Fibroblast of lung (primary cell): ENCODE measurements around the gene MRPL4. TPM values are rescaled to one million over a fixed set of nuclear protein-coding genes. Genes with fewer than 3 reads are reported as not detected.
"Not testable (repeated sequence)": the region's sequence is repeated elsewhere in the genome, so short reads cannot be mapped to it uniquely, and the experiment has no call there.

Source experiments
- DNase-seq, 2 donors: peaks; one replicate each; pipeline versions ENCODE4 v3.0.0 to v3.0.0-alpha.2; 2010; ENCODE audit warnings: low read depth in 2 of 2
- H2AFZ ChIP-seq: 2 replicates; pipeline ENCODE4 v1.5.1; 2012; ENCODE audit warnings: low read length, control low read depth, inconsistent platforms
- H3K27ac ChIP-seq: 2 replicates; pipeline ENCODE4 v1.5.1; 2011; ENCODE audit warnings: low read length, control low read depth; ENCODE audit not compliant: insufficient read depth
- H3K27me3 ChIP-seq: 2 replicates; pipeline ENCODE4 v1.5.1; 2011; ENCODE audit warnings: mild to moderate bottlenecking, low read length; ENCODE audit not compliant: control insufficient read depth, insufficient read depth
- H3K36me3 ChIP-seq: 2 replicates; pipeline ENCODE4 v1.5.1; 2011; ENCODE audit warnings: low read length; ENCODE audit not compliant: control insufficient read depth, insufficient read depth
- H3K4me1 ChIP-seq: 2 replicates; pipeline ENCODE4 v1.5.1; 2011; ENCODE audit warnings: low read length; ENCODE audit not compliant: control insufficient read depth, insufficient read depth; ENCODE audit errors: extremely low read depth
- H3K4me2 ChIP-seq: 2 replicates; pipeline ENCODE4 v1.5.1; 2011; ENCODE audit warnings: low read length, control low read depth; ENCODE audit not compliant: insufficient read depth; ENCODE audit errors: extremely low read depth
- H3K4me3 ChIP-seq, 4 experiments: fragments of 200-600 bp in 1 of 4; sonication (generic) in 1 of 4; replicated peaks in 1 of 4; 2 replicates each; pipeline ENCODE4 v1.5.1; 2011 to 2016; ENCODE audit warnings: low read length in 4 of 4, low read depth in 3 of 4, mild to moderate bottlenecking in 3 of 4, control low read depth in 2 of 4, inconsistent platforms in 1 of 4, mixed read lengths in 1 of 4; ENCODE audit not compliant: insufficient read depth in 1 of 4; ENCODE audit errors: control extremely low read depth in 1 of 4
- H3K79me2 ChIP-seq: 2 replicates; pipeline ENCODE4 v1.5.1; 2012; ENCODE audit warnings: mild to moderate bottlenecking, low read length, inconsistent platforms; ENCODE audit not compliant: control insufficient read depth, insufficient read depth
- H3K9ac ChIP-seq: 2 replicates; pipeline ENCODE4 v1.5.1; 2011; ENCODE audit warnings: mild to moderate bottlenecking, low read length, control low read depth; ENCODE audit not compliant: insufficient read depth
- H3K9me3 ChIP-seq: 2 replicates; pipeline ENCODE4 v1.5.1; 2012; ENCODE audit warnings: low read depth, low read length; ENCODE audit not compliant: control insufficient read depth, insufficient read depth
- H4K20me1 ChIP-seq: 2 replicates; pipeline ENCODE4 v1.5.1; 2011; ENCODE audit warnings: low read length; ENCODE audit not compliant: control insufficient read depth, insufficient read depth; ENCODE audit errors: extremely low read depth
- CTCF ChIP-seq, 2 donors: IDR thresholded peaks in 1 of 2; conservative IDR thresholded peaks in 1 of 2; 1 replicate in 1 of 2; 2 replicates in 1 of 2; pipeline ENCODE4 v1.5.1; 2011 to 2012; ENCODE audit warnings: low read length in 2 of 2, control low read depth in 1 of 2, inconsistent platforms in 1 of 2, low read depth in 1 of 2, mild to moderate bottlenecking in 1 of 2
- EZH2 ChIP-seq: IDR thresholded peaks from 2 replicates; pipeline ENCODE4 v1.5.1; 2012; ENCODE audit warnings: low read length, control low read depth, mild to moderate bottlenecking; ENCODE audit errors: missing control alignments
- polyA plus RNA-seq, 2 donors: library from polyadenylated mRNA; depleted of rRNA in 1 of 2; stranded (reverse) in 1 of 2; unstranded in 1 of 2; fragments of >200 nt; gene quantifications; 2 replicates each; pipeline ENCODE4 v1.2.1, GENCODE V29; 2011 to 2012; ENCODE audit warnings: missing spikeins in 1 of 2
- total RNA-seq: library from RNA; depleted of rRNA; stranded (reverse); fragments of >200 nt; gene quantifications from 2 replicates; pipeline ENCODE4 v1.2.1, GENCODE V29; 2014

MRPL4 gene
- total and polyA plus RNA-seq, 2 donors (not counting 1 experiment from before 2014, with no cell fraction given), result 17.2 to 25.7 TPM

GRCh38 chr19:10277795-10278589 is 26.0 kb downstream of the MRPL4 start:
- no peak overlapping the region for H3K27ac ChIP-seq
- H3K79me2 ChIP-seq, result no peaks in the 10 kb centered on the region
- no peaks in the 10 kb centered on the region for H4K20me1 ChIP-seq
- H3K4me2 ChIP-seq, result no peak overlapping the region
- H3K9me3 ChIP-seq, result no peaks in the 10 kb centered on the region
- TF ChIP-seq CTCF (conservative IDR thresholded peaks at IDR 0.05 in 1 of 2, IDR thresholded peaks at IDR 0.05 in 1 of 2; ENCODE audit: low read depth in 1 of 2, low read length in 2 of 2) (no peak), EZH2 (no peak)
- no peak overlapping the region for H3K9ac ChIP-seq
- H3K4me1 ChIP-seq, result no peaks in the 10 kb centered on the region
- H3K4me3 ChIP-seq, result no peak overlapping the region
- no peaks in the 10 kb centered on the region for H3K27me3 ChIP-seq
- H3K36me3 ChIP-seq, result no peaks in the 10 kb centered on the region
- no peak for DNase-seq
- no peak overlapping the region for H2AFZ ChIP-seq

- Histone ChIP-seq H2AFZ (no peak overlapping the region), H3K4me3 (no peak overlapping the region), H3K9me3 (no peaks in the 10 kb centered on the region), H3K79me2 (no peaks in the 10 kb centered on the region), H3K4me2 (no peak overlapping the region), H3K9ac (no peak overlapping the region), H3K27me3 (no peaks in the 10 kb centered on the region), H3K36me3 (no peaks in the 10 kb centered on the region), H3K4me1 (no peaks in the 10 kb centered on the region), H3K27ac (no peak overlapping the region), H4K20me1 (no peaks in the 10 kb centered on the region)
- no peak for DNase-seq
- no peak for TF ChIP-seq EZH2
Measured at GRCh38 chr19:10278935-10279334, 26.9 kb downstream of the MRPL4 start.

- Histone ChIP-seq H3K4me3 (no peak overlapping the region), H3K9me3 (no peaks in the 10 kb centered on the region), H3K27ac (no peak overlapping the region), H3K9ac (no peak overlapping the region), H3K4me2 (no peak overlapping the region), H3K79me2 (no peaks in the 10 kb centered on the region), H3K36me3 (no peaks in the 10 kb centered on the region), H4K20me1 (no peaks in the 10 kb centered on the region), H3K4me1 (no peaks in the 10 kb centered on the region), H2AFZ (no peak overlapping the region), H3K27me3 (no peaks in the 10 kb centered on the region)
- no peak for DNase-seq
- no peak for TF ChIP-seq CTCF (conservative IDR thresholded peaks at IDR 0.05 in 1 of 2, IDR thresholded peaks at IDR 0.05 in 1 of 2; ENCODE audit: low read depth in 1 of 2, low read length in 2 of 2)
- no peak for TF ChIP-seq EZH2
Measured at GRCh38 chr19:10279737-10280442, 27.9 kb downstream of the MRPL4 start.

GRCh38 chr19:10282043-10282442 is 30.0 kb downstream of the MRPL4 start:
- not testable (repeated sequence) for H3K9ac ChIP-seq, H2AFZ ChIP-seq, H3K4me3 ChIP-seq, H3K9me3 ChIP-seq, H3K79me2 ChIP-seq, H3K4me1 ChIP-seq, DNase-seq, H3K4me2 ChIP-seq, H3K27ac ChIP-seq, H4K20me1 ChIP-seq, H3K27me3 ChIP-seq, H3K36me3 ChIP-seq
